Measurements from ENCODE around the gene MYBPC3. TPM values are rescaled to one million over a fixed set of nuclear protein-coding genes. Genes with fewer than 3 reads are reported as not detected.

MYBPC3 gene
- polyA plus RNA-seq, 2 of the 4 experiments (the other 2 are of a cell fraction) = 0.05 to 0.06 TPM

GRCh38 chr11:47378010-47378835 is 25.7 kb upstream of the MYBPC3 start, which contains the start of gene SPI1:
Gene SPI1 (minus strand): TSS chr11:47378547. CDS start chr11:47378353, 194 bp downstream.
- no peak within 1 kb of the TSS for H3K27ac ChIP-seq
- H3K4me2 ChIP-seq = no peak within 1 kb of the TSS
- ATAC-seq = no peak
- WGBS (ENCODE audit: missing lambda C conversion rate) = 83% methylated on average over 17 of the region's 31 CpGs
- no peak within 1 kb of the TSS for H3K4me3 ChIP-seq
- no peaks in the 10 kb centered on the region for H3K9me3 ChIP-seq
- no peak for FAIRE-seq
- CTCF ChIA-PET = interaction anchor here (1.1 to 2.4 kb wide), 3 partner anchors 9 to 34 kb away, joined by 3 to 8 read pairs (median 6); no protein-coding TSS in a partner anchor
- TF ChIP-seq CHD4 (IDR thresholded peaks at IDR 0.05; ENCODE audit: borderline replicate concordance) = no peak
- TF ChIP-seq ELK1 (IDR thresholded peaks at IDR 0.05; ENCODE audit: low read depth, low read length) = no peak
- no peak for TF ChIP-seq HOXB5 (CRISPR knock-in tag; IDR thresholded peaks at IDR 0.05)
- TF ChIP-seq FOSB (CRISPR knock-in tag; IDR thresholded peaks at IDR 0.05) = no peak
- no peak for TF ChIP-seq ZNF302 (CRISPR knock-in tag; IDR thresholded peaks at IDR 0.05)
- TF ChIP-seq POLR2A (IDR thresholded peaks at IDR 0.05; ENCODE audit: low read length) = no peak
- no peak for TF ChIP-seq BHLHE40 (IDR thresholded peaks at IDR 0.05; ENCODE audit: low read depth, low read length)
- DNase-seq (ENCODE audit: low read depth in 1 of 2, low spot score in 1 of 2) = no peak
- peaks cover 21% of the 10 kb centered on the region for H3K4me1 ChIP-seq
- POLR2A ChIA-PET = no interaction called here

- POLR2A ChIA-PET = no interaction called here
- no peak for FAIRE-seq
These were observed 25.1 kb upstream of the MYBPC3 start for GRCh38 chr11:47377571-47378009.

More at GRCh38 chr11:47377571-47378009, 25.1 kb upstream of the MYBPC3 start:
- CTCF ChIA-PET = interaction anchor here (1.0 to 2.4 kb wide), 3 partner anchors 8 to 34 kb away, joined by 3 to 8 read pairs (median 6); no protein-coding TSS in a partner anchor
- no peak for ATAC-seq
- no peak overlapping the region for H3K4me2 ChIP-seq
- no peak for DNase-seq (ENCODE audit: low read depth in 1 of 2, low spot score in 1 of 2)
- H3K9me3 ChIP-seq = no peaks in the 10 kb centered on the region
- peaks cover 21% of the 10 kb centered on the region for H3K4me1 ChIP-seq
- no peak for TF ChIP-seq ESRRA (IDR thresholded peaks at IDR 0.05; ENCODE audit: borderline replicate concordance, low read length)
- TF ChIP-seq HDAC2 (IDR thresholded peaks at IDR 0.05) = no peak
- no peak for TF ChIP-seq RNF2 (IDR thresholded peaks at IDR 0.05; ENCODE audit: borderline replicate concordance, low read depth)
- TF ChIP-seq REST (IDR thresholded peaks at IDR 0.05) = no peak
- TF ChIP-seq HOXB5 (CRISPR knock-in tag; IDR thresholded peaks at IDR 0.05) = no peak
- no peak for TF ChIP-seq CHD4 (IDR thresholded peaks at IDR 0.05; ENCODE audit: borderline replicate concordance)
- no peak for TF ChIP-seq POLR2AphosphoS2 (conservative IDR thresholded peaks at IDR 0.05; ENCODE audit: low read length)
- TF ChIP-seq MAX (IDR thresholded peaks at IDR 0.05) = no peak
- no peak for TF ChIP-seq CTCF (IDR thresholded peaks at IDR 0.05)
- no peak for TF ChIP-seq BHLHE40 (IDR thresholded peaks at IDR 0.05; ENCODE audit: low read depth, low read length)
- TF ChIP-seq NFE2L2 (conservative IDR thresholded peaks at IDR 0.05; ENCODE audit: low read length) = no peak
- TF ChIP-seq USF2 (IDR thresholded peaks at IDR 0.05) = no peak
- no peak overlapping the region for H3K27ac ChIP-seq
- H3K4me3 ChIP-seq = no peak overlapping the region
- WGBS (ENCODE audit: missing lambda C conversion rate) = 81% methylated on average over 4 of the region's 5 CpGs
